Parathyroid adenoma (tissue), 2 donors: Measurements from ENCODE around the gene SOHLH1.

Experiments
- H2AFZ ChIP-seq: fragments of 300-600 bp; sonication (generic); one replicate; pipeline ENCODE4 v1.7.0; 2017; ENCODE audit warnings: antibody characterized with exemption, mild to moderate bottlenecking
- H3K27ac ChIP-seq: fragments of 300-600 bp; sonication (generic); one replicate; pipeline ENCODE4 v1.7.0; 2017
- H3K27me3 ChIP-seq: fragments of 300-600 bp; sonication (generic); one replicate; pipeline ENCODE4 v1.7.0; 2017; ENCODE audit warnings: low read length; ENCODE audit not compliant: control insufficient read depth, insufficient read depth
- H3K36me3 ChIP-seq: fragments of 300-600 bp; sonication (generic); one replicate; pipeline ENCODE4 v1.7.0; 2017; ENCODE audit warnings: low read length; ENCODE audit not compliant: control insufficient read depth, insufficient read depth
- H3K4me1 ChIP-seq: fragments of 300-600 bp; sonication (generic); one replicate; pipeline ENCODE4 v1.7.0; 2017; ENCODE audit warnings: control low read depth
- H3K4me2 ChIP-seq: fragments of 300-600 bp; sonication (generic); one replicate; pipeline ENCODE4 v1.7.0; 2017; ENCODE audit warnings: low read length
- H3K4me3 ChIP-seq: fragments of 300-600 bp; sonication (generic); one replicate; pipeline ENCODE4 v1.7.0; 2017; ENCODE audit warnings: low read depth, low read length
- H3K79me2 ChIP-seq: fragments of 300-600 bp; sonication (generic); one replicate; pipeline ENCODE4 v1.7.0; 2017; ENCODE audit warnings: control low read depth
- H3K9ac ChIP-seq: fragments of 300-600 bp; sonication (generic); one replicate; pipeline ENCODE4 v1.7.0; 2017; ENCODE audit warnings: mild to moderate bottlenecking
- H3K9me3 ChIP-seq: fragments of 300-600 bp; sonication (generic); one replicate; pipeline ENCODE4 v1.7.0; 2017; ENCODE audit warnings: low read length; ENCODE audit not compliant: control insufficient read depth
- TF ChIP-seq, protein P1 (sequence below): fragments of 300-600 bp; sonication (generic); IDR thresholded peaks from one replicate; pipeline ENCODE4 v1.7.0; 2017; ENCODE audit warnings: antibody characterized with exemption, mild to moderate bottlenecking
- donor health status: primary hyperparathyroidism.

SOHLH1 gene

DNA sequence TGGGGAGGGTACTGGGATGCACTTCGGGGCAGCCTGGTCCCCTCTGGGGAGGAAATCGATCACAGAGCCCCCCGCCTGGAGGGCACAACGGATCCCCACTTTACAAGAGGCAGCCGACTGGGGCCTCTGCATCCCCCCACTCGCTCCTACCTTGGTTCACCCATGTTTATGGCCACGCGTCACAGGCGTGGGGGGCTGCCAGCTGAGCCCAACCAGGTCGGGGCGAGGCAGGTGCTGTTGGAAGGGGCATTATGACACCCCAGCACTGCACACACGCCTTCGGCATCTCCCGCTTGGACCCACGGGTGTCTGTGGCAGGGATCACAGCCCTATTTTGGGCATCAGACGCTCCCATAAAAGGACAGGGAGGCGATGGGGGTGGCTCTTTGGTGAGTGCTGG lies 14.6 kb downstream of the SOHLH1 start:
- Histone ChIP-seq H3K27ac (no peak overlapping the region), H3K4me1 (no peaks in the 10 kb centered on the region), H3K4me2 (no peak overlapping the region), H3K36me3 (no peaks in the 10 kb centered on the region), H3K4me3 (no peak overlapping the region), H2AFZ (no peak overlapping the region), H3K27me3 (peaks cover 2% of the 10 kb centered on the region), H3K79me2 (no peaks in the 10 kb centered on the region), H3K9me3 (no peaks in the 10 kb centered on the region), H3K9ac (no peak overlapping the region)
- TF ChIP-seq, protein P1, sequence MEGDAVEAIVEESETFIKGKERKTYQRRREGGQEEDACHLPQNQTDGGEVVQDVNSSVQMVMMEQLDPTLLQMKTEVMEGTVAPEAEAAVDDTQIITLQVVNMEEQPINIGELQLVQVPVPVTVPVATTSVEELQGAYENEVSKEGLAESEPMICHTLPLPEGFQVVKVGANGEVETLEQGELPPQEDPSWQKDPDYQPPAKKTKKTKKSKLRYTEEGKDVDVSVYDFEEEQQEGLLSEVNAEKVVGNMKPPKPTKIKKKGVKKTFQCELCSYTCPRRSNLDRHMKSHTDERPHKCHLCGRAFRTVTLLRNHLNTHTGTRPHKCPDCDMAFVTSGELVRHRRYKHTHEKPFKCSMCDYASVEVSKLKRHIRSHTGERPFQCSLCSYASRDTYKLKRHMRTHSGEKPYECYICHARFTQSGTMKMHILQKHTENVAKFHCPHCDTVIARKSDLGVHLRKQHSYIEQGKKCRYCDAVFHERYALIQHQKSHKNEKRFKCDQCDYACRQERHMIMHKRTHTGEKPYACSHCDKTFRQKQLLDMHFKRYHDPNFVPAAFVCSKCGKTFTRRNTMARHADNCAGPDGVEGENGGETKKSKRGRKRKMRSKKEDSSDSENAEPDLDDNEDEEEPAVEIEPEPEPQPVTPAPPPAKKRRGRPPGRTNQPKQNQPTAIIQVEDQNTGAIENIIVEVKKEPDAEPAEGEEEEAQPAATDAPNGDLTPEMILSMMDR: no peak

DNA sequence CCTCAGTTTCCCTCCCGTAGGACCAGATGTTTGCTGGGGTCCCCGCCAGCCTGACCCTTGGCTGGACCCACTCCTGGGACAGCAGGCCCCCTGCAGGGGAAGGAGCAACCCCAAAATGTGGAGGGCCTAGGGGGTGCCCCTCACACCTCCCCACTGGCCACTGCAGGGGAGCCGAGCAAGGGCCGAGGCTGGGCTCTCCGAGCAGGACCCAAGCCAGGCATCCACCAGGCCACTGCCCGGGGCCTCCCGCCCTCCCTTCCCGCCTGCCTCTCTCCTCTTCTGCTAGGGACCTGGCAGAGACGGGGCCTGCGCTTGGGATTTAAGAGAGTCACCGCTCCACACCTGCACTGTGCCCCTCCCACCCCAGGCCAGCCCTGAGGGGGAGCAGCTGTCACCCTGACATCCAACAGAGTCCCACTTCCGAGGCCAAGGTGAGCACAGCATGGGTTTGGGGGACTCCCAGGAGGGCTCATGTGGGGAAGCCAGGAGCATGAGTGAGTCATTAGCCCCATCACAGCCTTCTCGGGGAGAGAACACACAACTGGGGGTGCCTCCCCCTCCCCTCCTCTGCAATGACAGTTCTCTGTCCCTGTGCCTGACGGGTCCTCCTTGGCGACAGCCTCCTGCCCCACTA lies 15.8 kb downstream of the SOHLH1 start:
- Histone ChIP-seq H3K4me2 (no peak overlapping the region), H3K27ac (no peak overlapping the region), H3K9me3 (no peaks in the 10 kb centered on the region), H3K36me3 (no peaks in the 10 kb centered on the region), H3K79me2 (no peaks in the 10 kb centered on the region), H3K9ac (no peak overlapping the region), H3K4me3 (no peak overlapping the region), H2AFZ (no peak overlapping the region), H3K4me1 (no peaks in the 10 kb centered on the region), H3K27me3 (peaks cover 2% of the 10 kb centered on the region)
- TF ChIP-seq, protein P1: no peak

DNA sequence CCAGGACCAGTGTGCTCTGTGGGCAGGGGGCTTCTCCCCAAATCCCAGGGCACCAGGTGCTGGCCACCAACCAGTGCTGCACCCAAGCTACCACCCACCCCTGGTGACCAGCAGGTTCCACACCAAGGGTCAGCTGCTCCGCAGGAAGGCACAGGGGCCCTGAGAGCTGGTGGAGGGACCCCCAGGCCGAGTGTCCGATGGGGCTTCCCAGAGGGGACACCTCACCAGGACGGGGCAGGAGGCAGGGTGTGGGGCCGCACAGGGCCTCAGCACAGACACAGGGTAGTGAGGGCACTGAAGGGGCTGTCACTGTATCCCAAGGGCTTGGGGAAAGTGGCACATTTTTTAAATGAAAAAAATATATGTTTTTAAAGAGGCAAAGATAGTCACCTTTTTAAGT lies 18.1 kb downstream of the SOHLH1 start:
- no peak overlapping the region for H3K27ac ChIP-seq
- TF ChIP-seq, protein P1: no peak
- no peak overlapping the region for H2AFZ ChIP-seq
- no peaks in the 10 kb centered on the region for H3K9me3 ChIP-seq
- no peaks in the 10 kb centered on the region for H3K79me2 ChIP-seq
- H3K27me3 ChIP-seq: peaks cover 2% of the 10 kb centered on the region
- H3K4me1 ChIP-seq: no peaks in the 10 kb centered on the region
- H3K4me2 ChIP-seq: no peak overlapping the region
- no peak overlapping the region for H3K4me3 ChIP-seq
- no peaks in the 10 kb centered on the region for H3K36me3 ChIP-seq
- H3K9ac ChIP-seq: no peak overlapping the region

DNA sequence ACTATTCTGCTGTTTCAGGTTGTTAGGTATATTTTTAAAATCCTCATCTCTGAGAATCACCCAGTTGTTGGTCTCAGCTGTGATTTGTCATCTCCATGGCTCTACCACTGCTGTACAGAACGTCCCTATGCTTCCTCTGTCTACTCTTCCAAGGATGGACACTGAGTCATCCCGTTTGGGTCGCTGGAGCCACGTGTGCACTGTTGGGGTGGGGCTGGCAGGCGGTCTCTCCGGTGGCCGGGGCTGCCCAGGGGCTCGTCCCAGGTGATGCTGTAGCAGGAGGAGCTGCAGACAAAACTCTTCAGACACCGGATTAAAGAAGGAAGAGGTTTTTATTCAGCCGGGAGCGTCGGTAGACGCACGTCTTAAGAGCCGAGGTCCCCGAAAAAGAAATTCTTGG lies 19.2 kb downstream of the SOHLH1 start:
- Histone ChIP-seq H3K36me3 (no peaks in the 10 kb centered on the region), H3K27me3 (peaks cover 2% of the 10 kb centered on the region), H3K27ac (no peak overlapping the region), H2AFZ (no peak overlapping the region), H3K4me1 (no peaks in the 10 kb centered on the region), H3K4me2 (no peak overlapping the region), H3K79me2 (no peaks in the 10 kb centered on the region), H3K9ac (no peak overlapping the region), H3K9me3 (no peaks in the 10 kb centered on the region), H3K4me3 (no peak overlapping the region)
- TF ChIP-seq, protein P1: no peak
